ENCODE data around the gene ROR2.
A peak's percentile ranks its signal among the peaks of the same experiment; 100 is the strongest.
"Not testable (repeated sequence)": the region's sequence is repeated elsewhere in the genome, so short reads cannot be mapped to it uniquely, and the experiment has no call there.

The ROR2 gene

GRCh38 chr9:91678807-91679580 is 271.0 kb downstream of the ROR2 start:
- peak; percentile 26 for DNase-seq (ENCODE audit: low spot score)

DNA sequence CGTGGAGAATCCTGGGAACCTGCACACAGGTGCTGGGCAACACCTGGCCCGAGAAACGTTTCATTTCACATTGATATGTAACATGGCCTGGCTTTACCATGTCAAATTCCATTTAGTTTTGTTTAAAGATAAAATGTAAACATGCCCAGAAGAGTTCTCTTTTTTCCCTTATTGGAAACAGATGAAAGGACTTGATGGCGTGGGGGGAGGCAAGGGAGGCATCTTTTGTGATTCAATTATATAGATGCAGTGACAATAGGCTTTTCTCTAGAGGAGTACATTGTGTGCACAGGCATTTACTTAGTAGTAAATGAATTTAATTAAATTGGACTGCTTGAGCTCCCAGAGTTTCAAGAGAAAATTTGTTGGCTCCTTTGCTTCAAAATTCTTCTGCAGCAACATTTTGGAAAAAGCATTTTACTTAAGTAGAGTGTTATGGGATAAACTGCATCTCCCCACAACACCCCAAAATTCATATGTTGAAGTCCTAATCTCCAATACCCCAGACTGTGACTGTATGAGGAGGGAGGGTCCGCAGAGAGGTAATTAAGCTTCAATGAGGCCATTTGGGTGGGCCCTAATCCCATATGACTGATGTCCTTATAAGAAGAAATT is 272.1 kb downstream of the ROR2 start:
- no peak for DNase-seq (ENCODE audit: low spot score)

- DNase-seq (ENCODE audit: low spot score): no peak
These were observed 272.7 kb downstream of the ROR2 start for GRCh38 chr9:91677331-91677730.

DNA sequence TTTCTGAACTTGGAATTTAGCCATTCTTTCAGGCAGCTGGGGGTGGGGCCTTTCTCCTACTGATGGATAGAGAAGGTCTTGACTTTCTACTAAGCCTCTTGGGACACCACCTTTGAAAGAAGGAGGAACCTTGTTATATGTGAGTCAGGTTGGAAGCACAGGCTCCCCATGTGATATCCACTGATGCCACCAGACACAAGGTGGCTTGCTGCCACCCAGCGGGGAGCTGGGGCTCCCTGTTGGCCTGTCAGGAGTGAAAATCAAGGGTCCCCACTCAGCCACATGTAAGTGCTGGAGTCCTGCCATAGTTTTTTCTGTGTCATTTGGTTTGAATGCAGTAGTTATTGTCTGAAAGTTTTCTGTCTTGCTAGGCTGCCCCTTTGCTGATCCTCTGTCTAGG is 274.0 kb downstream of the ROR2 start:
- no peak for DNase-seq (ENCODE audit: low spot score)

DNA sequence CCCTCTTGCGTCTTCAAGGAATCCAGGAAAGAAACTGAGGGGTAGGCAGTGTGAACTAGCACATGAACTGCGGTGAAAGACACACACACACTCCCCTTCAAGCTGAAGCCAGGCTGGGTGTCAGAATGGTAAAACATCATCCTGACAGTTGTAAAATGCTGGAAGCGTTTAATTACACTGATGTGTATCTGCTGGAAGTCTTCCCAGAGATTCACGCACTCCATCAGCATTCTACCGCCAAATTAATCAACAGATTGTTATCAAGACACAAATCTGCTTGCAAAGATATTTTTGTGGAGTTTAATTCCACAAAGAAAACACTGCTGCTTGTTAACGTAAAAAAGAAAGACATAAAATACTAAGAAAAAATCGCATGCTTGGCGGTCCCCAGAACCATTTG is 285.4 kb downstream of the ROR2 start:
- DNase-seq (ENCODE audit: low spot score): no peak

GRCh38 chr9:91663858-91664257 is 286.2 kb downstream of the ROR2 start:
- no peak for DNase-seq (ENCODE audit: low spot score)

DNA sequence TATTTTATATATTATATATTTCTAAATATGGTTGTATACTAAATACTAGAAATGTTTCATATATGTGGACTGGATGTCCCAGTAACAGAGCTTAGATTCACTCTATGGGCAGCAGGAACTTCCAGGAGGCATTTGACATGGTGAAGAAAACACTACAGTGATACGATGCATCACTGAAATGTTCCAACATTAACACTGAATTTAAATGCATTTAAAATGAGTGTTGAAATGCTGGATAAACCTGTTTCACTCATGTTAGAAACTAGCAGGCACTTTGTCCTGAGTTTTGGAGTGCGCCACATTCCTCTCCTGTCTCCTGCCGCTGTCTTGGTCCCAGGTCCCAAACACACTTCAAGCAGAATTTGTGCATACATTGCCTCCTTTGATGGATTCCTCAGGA is 288.6 kb downstream of the ROR2 start:
- DNase-seq (ENCODE audit: low spot score): no peak

- DNase-seq (ENCODE audit: low spot score): no peak
These were observed 289.5 kb downstream of the ROR2 start for GRCh38 chr9:91660521-91660920.

DNA sequence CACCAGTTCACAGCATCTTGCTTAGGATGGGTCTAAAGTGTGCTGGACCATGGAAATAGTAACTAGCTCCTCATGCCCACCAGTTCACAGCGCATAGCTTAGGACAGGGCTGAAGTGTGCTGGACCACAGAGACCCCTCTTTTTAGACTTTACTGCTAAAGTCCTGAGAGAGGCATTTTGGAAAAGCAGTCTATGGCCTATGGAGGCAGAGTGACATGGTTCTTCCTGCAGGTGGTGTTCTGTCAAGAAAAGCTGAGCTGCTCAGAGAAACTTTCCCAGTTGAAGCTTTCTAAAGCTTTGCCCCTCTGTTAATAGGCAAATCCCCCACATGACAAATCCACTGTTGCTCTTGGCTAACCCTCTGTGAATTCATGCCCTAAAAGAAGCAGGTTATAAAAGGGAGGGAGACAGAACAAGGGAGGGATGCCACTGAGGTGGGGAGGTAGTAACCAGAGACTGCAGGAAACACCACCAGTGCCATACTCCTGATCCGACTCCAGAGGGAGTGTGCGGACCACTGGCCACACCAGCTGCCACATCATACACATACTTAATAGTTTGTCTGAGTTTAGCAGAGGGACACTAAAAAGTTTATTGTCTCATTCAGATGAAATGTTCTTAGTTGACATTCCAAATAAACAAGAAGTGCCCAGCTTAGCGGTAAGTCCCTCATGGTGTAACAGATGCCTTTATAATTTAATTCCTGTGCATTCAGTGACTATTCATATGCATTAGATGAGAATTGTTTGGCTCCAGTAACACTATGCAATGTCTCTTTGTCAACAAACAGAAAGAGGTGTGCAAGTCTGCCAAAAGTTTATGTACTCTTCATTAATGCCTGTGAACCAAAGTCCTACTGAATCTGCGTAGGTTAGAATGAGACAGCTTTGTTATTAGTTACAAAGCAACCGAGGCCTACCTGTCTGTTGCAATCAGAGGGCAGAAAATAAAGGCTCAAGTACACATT is 290.2 kb downstream of the ROR2 start:
- DNase-seq (ENCODE audit: low spot score): peak; percentile 9

GRCh38 chr9:91658513-91659105 is 291.4 kb downstream of the ROR2 start:
- no peak for DNase-seq (ENCODE audit: low spot score)

- no peak for DNase-seq (ENCODE audit: low spot score)
These were observed 292.5 kb downstream of the ROR2 start for GRCh38 chr9:91657501-91657900.

DNA sequence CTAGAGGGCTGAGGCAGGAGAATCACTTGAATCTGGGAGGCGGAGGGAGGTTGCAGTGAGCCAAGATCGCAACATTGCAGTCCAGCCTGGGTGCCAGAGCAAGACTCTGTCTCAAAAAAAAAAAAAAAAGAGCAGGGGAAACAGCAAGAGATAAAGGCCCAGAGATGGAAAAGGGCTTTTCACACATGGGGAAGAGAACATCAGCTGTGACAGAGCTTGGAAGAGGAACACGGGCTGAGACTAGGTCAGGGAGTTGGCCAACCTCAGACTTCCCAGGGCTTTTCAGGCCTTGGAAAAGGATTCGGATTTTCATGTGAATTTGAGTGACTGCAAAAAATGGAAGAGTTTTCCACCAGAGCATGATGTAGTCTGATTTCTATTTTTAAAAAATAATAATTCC is 294.4 kb downstream of the ROR2 start:
- DNase-seq (ENCODE audit: low spot score): no peak

GRCh38 chr9:91655215-91655614 is 294.8 kb downstream of the ROR2 start:
- DNase-seq (ENCODE audit: low spot score): no peak

GRCh38 chr9:91654527-91654926 is 295.5 kb downstream of the ROR2 start:
- no peak for DNase-seq (ENCODE audit: low spot score)

GRCh38 chr9:91647371-91647770 is 302.7 kb downstream of the ROR2 start:
- DNase-seq (ENCODE audit: low spot score): no peak

DNA sequence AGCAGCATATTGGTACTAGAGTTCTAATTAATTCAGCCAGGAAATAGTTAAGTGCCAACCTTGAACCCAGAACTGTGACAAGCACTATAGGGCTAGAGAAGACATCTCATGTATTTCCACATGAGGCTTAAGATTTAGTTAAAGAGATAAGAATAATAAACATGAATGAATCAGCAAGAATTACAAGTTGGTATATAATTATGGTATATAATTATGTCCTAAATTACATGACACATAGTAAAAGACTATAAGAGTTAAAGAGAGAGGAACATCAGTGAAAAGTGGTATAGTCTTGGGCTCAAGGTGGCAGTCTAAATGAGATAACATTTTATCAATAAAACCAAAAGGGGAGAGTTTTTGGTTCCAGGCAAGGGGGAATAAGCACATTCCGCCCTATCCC is 303.3 kb downstream of the ROR2 start:
- no peak for DNase-seq (ENCODE audit: low spot score)

GRCh38 chr9:91644433-91644832 is 305.6 kb downstream of the ROR2 start:
- no peak for DNase-seq (ENCODE audit: low spot score)

DNA sequence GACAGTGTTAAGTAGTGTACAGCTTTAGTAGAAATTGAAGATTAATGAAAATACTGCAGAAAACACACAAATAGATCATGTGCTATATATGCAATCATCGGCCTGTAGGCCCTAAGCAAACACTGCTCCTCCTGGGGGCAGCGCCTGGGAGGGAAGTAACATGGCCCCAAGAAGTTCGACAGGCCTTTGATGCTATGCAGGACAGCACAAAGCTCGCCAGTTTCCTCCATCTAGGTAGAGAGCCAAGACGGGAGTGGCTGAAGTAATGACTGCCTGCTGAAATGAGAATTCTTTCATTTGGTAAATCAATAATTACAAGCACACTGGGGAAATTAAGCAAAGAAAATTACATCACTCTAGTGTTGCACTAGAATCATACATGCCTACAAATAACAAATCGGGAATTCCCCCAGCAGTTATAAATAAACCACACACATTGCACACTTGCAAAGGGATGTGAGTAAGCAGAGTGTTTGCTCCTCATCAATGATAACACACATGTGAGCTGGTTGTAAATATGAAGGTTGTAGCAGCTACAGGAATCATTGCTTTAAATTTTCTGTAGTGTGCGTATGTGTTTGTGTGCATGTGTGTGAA is 306.4 kb downstream of the ROR2 start:
- DNase-seq (ENCODE audit: low spot score): peak; percentile 26

DNA sequence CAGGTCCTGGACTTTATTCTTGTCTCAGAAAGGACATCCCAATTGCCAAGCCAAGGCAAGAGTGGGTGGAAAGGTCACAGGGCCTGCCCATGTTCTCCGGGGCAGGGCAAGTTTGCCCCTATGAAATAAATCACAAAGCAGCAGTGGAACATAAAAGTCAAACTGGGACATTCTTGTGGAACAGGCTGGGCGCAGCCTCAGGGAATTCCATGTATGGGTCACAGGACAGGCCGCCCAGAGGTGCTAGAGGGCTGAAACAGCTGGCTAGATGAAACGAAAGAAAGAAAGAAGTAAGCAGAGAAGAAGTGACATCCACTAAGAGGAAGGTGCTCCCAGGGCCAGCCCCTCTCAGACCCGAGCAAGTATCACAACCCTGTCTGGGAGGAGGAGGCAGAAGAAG is 307.3 kb downstream of the ROR2 start:
- no peak for DNase-seq (ENCODE audit: low spot score)

- DNase-seq (ENCODE audit: low spot score): no peak
These were observed 309.6 kb downstream of the ROR2 start for GRCh38 chr9:91640428-91640827.

GRCh38 chr9:91639054-91639453 is 311.0 kb downstream of the ROR2 start:
- no peak for DNase-seq (ENCODE audit: low spot score)

GRCh38 chr9:91634832-91635231 is 315.2 kb downstream of the ROR2 start:
- DNase-seq (ENCODE audit: low spot score): not testable (repeated sequence)
